Sigmoid colon (tissue), 7 donors: ENCODE results near the gene LDLRAD4. TPM values are rescaled to one million over a fixed set of nuclear protein-coding genes. Genes with fewer than 3 reads are reported as not detected.

Experiments used
- DNase-seq: peaks from one replicate; pipeline ENCODE4 v3.0.0-alpha.2; 2019
- H3K27ac ChIP-seq, 4 donors: fragments of 200-600 bp; sonication (generic); one replicate each; pipeline ENCODE4 v1.5.1; 2016 to 2019; ENCODE audit warnings: mild to moderate bottlenecking in 1 of 4
- H3K27me3 ChIP-seq, 3 donors: fragments of 200-600 bp; sonication (generic); one replicate each; pipeline ENCODE4 v1.5.1; 2019; ENCODE audit warnings: mild to moderate bottlenecking in 1 of 3
- H3K36me3 ChIP-seq, 4 donors: fragments of 200-600 bp; sonication (generic); one replicate each; pipeline ENCODE4 v1.5.1; 2016 to 2019
- H3K4me1 ChIP-seq, 4 donors: fragments of 200-600 bp; sonication (generic); one replicate each; pipeline ENCODE4 v1.5.1; 2017 to 2019
- H3K4me3 ChIP-seq, 4 donors: fragments of 200-600 bp; sonication (generic); one replicate each; pipeline ENCODE4 v1.5.1; 2017 to 2019; ENCODE audit warnings: mild to moderate bottlenecking in 2 of 4, moderate library complexity in 1 of 4
- H3K9me3 ChIP-seq, 4 donors: fragments of 200-600 bp in 3 of 4; sonication (generic) in 3 of 4; one replicate each; pipeline versions ENCODE4 v1.5.1 to v1.6.1; 2013 to 2019
- EP300 ChIP-seq, 4 donors: sonication (generic); formaldehyde crosslinking; IDR thresholded peaks; one replicate each; pipeline ENCODE4 v1.6.1; 2017; ENCODE audit warnings: antibody characterized with exemption in 4 of 4
- POLR2A ChIP-seq, 2 donors: fragments of 450-650 bp; IDR thresholded peaks; one replicate each; pipeline ENCODE4 v1.6.1; 2016; ENCODE audit warnings: antibody characterized with exemption in 2 of 2, mild to moderate bottlenecking in 2 of 2, moderate library complexity in 2 of 2
- POLR2AphosphoS5 ChIP-seq, 4 donors: sonication (generic); formaldehyde crosslinking; IDR thresholded peaks; one replicate each; pipeline ENCODE4 v1.6.1; 2017; ENCODE audit warnings: antibody characterized with exemption in 4 of 4
- WGBS, 2 donors: extraction: QIAGEN DNeasy Blood & Tissue Kit; methylation state at CpG; one replicate each; pipeline ENCODE4 v1.1.7; 2013; 5-methylcytosine and 5-hydroxymethylcytosine counted together
- intact Hi-C: fragments of 100-400 bp; cut with DNase I; formaldehyde crosslinking; loops from one replicate; pipeline ENCODE4 v1.15.1; 2023
- polyA plus RNA-seq, 3 donors: library from polyadenylated mRNA; stranded (reverse); fragments of 200-250 nt; gene quantifications; one replicate each; pipeline ENCODE4 v1.2.3, GENCODE V29; 2013
- total RNA-seq, 4 donors: library from RNA; depleted of rRNA; stranded (reverse); fragments of >200 nt; gene quantifications; one replicate each; pipeline ENCODE4 v1.1.0, GENCODE V29; 2016
- TF ChIP-seq, protein P1 (sequence below), 4 experiments: fragments of 450-650 bp in 3 of 4; fragments of 200-600 bp in 1 of 4; IDR thresholded peaks; one replicate each; pipeline ENCODE4 v1.5.1; 2016 to 2019; ENCODE audit warnings: antibody characterized with exemption in 4 of 4, mild to moderate bottlenecking in 3 of 4, moderate library complexity in 2 of 4
- donor health status: healthy with polysubstance abuse.
- donor health status: Bipolar disorder and iron deficiency.
- donor health status: healthy.

LDLRAD4 gene
- total RNA-seq (10 to 100 TPM; 17.2 to 28.2 (median 18.2) TPM), polyA plus RNA-seq (10 to 100 TPM in 1 of 3 donors, 1 to 10 TPM in 2; 1.2 to 12.2 (median 2.5) TPM)

GRCh38 chr18:13218368-13218991 lies at the start of gene LDLRAD4:
Gene LDLRAD4 (plus strand): TSS chr18:13218760.
- no peaks in the 10 kb centered on the region for H3K36me3 ChIP-seq
- H3K4me3 ChIP-seq: peak within 1 kb of the TSS; percentile 73 to 93 (median 78)
- H3K27me3 ChIP-seq: no peaks in the 10 kb centered on the region
- peaks cover 0 to 61% (median 60%) of the 10 kb centered on the region in 4 donors for H3K4me1 ChIP-seq
- no peak for TF ChIP-seq EP300 (IDR thresholded peaks at IDR 0.05)
- peak in 3 of 4 donors; percentile 18 to 82 (median 48) for TF ChIP-seq POLR2AphosphoS5 (IDR thresholded peaks at IDR 0.05)
- no peak for TF ChIP-seq POLR2A (IDR thresholded peaks at IDR 0.05)
- WGBS, 2 donors: 1% methylated on average over 57 of the region's 57 CpGs
- no peaks in the 10 kb centered on the region for H3K9me3 ChIP-seq
- DNase-seq: peak; percentile 77
- peak within 1 kb of the TSS; percentile 87 to 94 (median 90) for H3K27ac ChIP-seq
- intact Hi-C loops: loop anchor here (5.0 kb wide), 1 partner anchor 394 kb away; no protein-coding TSS in a partner anchor

GRCh38 chr18:13173578-13174145 lies 44.9 kb upstream of the LDLRAD4 start:
- intact Hi-C loops: no loop called here
- WGBS, 2 donors: 83 to 90% methylated on average over 14 of the region's 14 CpGs
- no peaks in the 10 kb centered on the region for H3K4me1 ChIP-seq

GRCh38 chr18:13175266-13175665 lies 43.3 kb upstream of the LDLRAD4 start:
- no peak overlapping the region for H3K27ac ChIP-seq
- H3K27me3 ChIP-seq: no peaks in the 10 kb centered on the region
- WGBS, 2 donors: 66 to 78% methylated on average over 8 of the region's 8 CpGs

More at GRCh38 chr18:13173578-13174145, 44.9 kb upstream of the LDLRAD4 start:
- Histone ChIP-seq H3K27me3 (no peaks in the 10 kb centered on the region), H3K36me3 (no peaks in the 10 kb centered on the region), H3K9me3 (no peaks in the 10 kb centered on the region), H3K27ac (no peak overlapping the region), H3K4me3 (no peak overlapping the region)
- TF ChIP-seq POLR2A (IDR thresholded peaks at IDR 0.05): no peak
- no peak for TF ChIP-seq POLR2AphosphoS5 (IDR thresholded peaks at IDR 0.05)
- no peak for TF ChIP-seq EP300 (IDR thresholded peaks at IDR 0.05)
- TF ChIP-seq, protein P1, sequence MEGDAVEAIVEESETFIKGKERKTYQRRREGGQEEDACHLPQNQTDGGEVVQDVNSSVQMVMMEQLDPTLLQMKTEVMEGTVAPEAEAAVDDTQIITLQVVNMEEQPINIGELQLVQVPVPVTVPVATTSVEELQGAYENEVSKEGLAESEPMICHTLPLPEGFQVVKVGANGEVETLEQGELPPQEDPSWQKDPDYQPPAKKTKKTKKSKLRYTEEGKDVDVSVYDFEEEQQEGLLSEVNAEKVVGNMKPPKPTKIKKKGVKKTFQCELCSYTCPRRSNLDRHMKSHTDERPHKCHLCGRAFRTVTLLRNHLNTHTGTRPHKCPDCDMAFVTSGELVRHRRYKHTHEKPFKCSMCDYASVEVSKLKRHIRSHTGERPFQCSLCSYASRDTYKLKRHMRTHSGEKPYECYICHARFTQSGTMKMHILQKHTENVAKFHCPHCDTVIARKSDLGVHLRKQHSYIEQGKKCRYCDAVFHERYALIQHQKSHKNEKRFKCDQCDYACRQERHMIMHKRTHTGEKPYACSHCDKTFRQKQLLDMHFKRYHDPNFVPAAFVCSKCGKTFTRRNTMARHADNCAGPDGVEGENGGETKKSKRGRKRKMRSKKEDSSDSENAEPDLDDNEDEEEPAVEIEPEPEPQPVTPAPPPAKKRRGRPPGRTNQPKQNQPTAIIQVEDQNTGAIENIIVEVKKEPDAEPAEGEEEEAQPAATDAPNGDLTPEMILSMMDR (IDR thresholded peaks at IDR 0.05): no peak
- DNase-seq: no peak

DNA sequence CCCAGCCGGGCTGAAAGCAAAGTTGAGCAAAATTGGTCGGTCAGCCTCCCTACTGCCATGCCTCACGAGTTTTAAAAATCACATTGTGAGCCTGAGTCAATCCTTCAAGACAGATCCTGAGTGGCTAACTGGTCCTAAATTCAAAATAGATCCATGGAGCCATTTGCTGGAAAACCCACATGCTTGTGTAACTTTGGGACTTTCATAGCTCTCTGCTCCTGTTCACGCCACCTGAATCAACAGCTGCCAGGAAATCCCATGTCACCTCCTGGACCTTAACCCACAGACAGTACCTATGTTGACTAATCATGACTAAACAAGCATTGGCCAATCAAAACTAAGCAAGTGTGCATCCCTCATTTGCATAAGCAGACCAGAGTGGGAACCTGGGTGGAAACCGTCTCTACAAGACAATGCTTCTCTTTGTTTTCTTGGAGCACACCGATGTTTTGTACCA lies 42.8 kb upstream of the LDLRAD4 start:
- 79 to 88% methylated on average over 6 of the region's 6 CpGs for WGBS, 2 donors
- Histone ChIP-seq H3K27me3 (no peaks in the 10 kb centered on the region), H3K36me3 (no peaks in the 10 kb centered on the region), H3K27ac (no peak overlapping the region), H3K4me3 (no peak overlapping the region), H3K9me3 (no peaks in the 10 kb centered on the region), H3K4me1 (no peaks in the 10 kb centered on the region)
- TF ChIP-seq EP300 (IDR thresholded peaks at IDR 0.05) (no peak), POLR2A (IDR thresholded peaks at IDR 0.05) (no peak), POLR2AphosphoS5 (IDR thresholded peaks at IDR 0.05) (no peak)
- TF ChIP-seq, protein P1 (IDR thresholded peaks at IDR 0.05): no peak
- no peak for DNase-seq
- intact Hi-C loops: no loop called here

More at GRCh38 chr18:13175266-13175665, 43.3 kb upstream of the LDLRAD4 start:
- no peaks in the 10 kb centered on the region for H3K9me3 ChIP-seq
- H3K36me3 ChIP-seq: no peaks in the 10 kb centered on the region
- intact Hi-C loops: no loop called here
- no peak for DNase-seq
- H3K4me1 ChIP-seq: no peaks in the 10 kb centered on the region
- no peak for TF ChIP-seq POLR2A (IDR thresholded peaks at IDR 0.05)
- no peak overlapping the region for H3K4me3 ChIP-seq

GRCh38 chr18:13176847-13177246 lies 41.7 kb upstream of the LDLRAD4 start:
- Histone ChIP-seq H3K27me3 (peaks cover 0 to 2% (median 0%) of the 10 kb centered on the region in 3 donors), H3K36me3 (no peaks in the 10 kb centered on the region), H3K4me3 (no peak overlapping the region), H3K9me3 (no peaks in the 10 kb centered on the region), H3K4me1 (no peaks in the 10 kb centered on the region), H3K27ac (no peak overlapping the region)
- DNase-seq: no peak
- intact Hi-C loops: no loop called here
- no peak for TF ChIP-seq POLR2AphosphoS5 (IDR thresholded peaks at IDR 0.05)
- TF ChIP-seq POLR2A (IDR thresholded peaks at IDR 0.05): no peak
- TF ChIP-seq, protein P1 (IDR thresholded peaks at IDR 0.05): no peak
- TF ChIP-seq EP300 (IDR thresholded peaks at IDR 0.05): no peak
- WGBS, 2 donors: 20 to 75% methylated on average over 13 of the region's 13 CpGs
